IPS DF 6.9 (cell line): ENCODE measurements around the gene TAF11L14.

ENCODE experiments used
- DNase-seq: peaks from one replicate; pipeline ENCODE4 v3.0.0-alpha.2; 2013; ENCODE audit warnings: low read depth, low spot score
- H3K27ac ChIP-seq: one replicate; pipeline ENCODE4 v1.5.1; 2013; ENCODE audit warnings: low read length, control low read depth
- H3K27me3 ChIP-seq: 2 replicates; pipeline ENCODE4 v1.6.1; 2013; ENCODE audit warnings: mild to moderate bottlenecking, low read length; ENCODE audit not compliant: control insufficient read depth, insufficient read depth
- H3K36me3 ChIP-seq: 2 replicates; pipeline ENCODE4 v1.6.1; 2013; ENCODE audit warnings: low read length; ENCODE audit not compliant: control insufficient read depth, insufficient read depth
- H3K4me1 ChIP-seq: 2 replicates; pipeline ENCODE4 v1.6.1; 2013; ENCODE audit warnings: low read length; ENCODE audit not compliant: control insufficient read depth, insufficient read depth
- H3K4me3 ChIP-seq: 2 replicates; pipeline ENCODE4 v1.5.1; 2013; ENCODE audit warnings: mild to moderate bottlenecking, low read length
- H3K9me3 ChIP-seq: 2 replicates; pipeline ENCODE4 v1.6.1; 2013; ENCODE audit warnings: low read length, inconsistent platforms; ENCODE audit not compliant: control insufficient read depth, insufficient read depth
- WGBS: extraction: QIAGEN DNeasy Blood & Tissue Kit; methylation state at CpG from one replicate; pipeline ENCODE4 v1.1.7; 2013; ENCODE audit warnings: mixed read lengths, missing lambda C conversion rate; ENCODE audit not compliant: insufficient read length, insufficient coverage; 5-methylcytosine and 5-hydroxymethylcytosine counted together

Gene TAF11L14

GRCh38 chr5:17679597-17680203, 45.4 kb downstream of the TAF11L14 start:
- Histone ChIP-seq H3K9me3 (no peaks in the 10 kb centered on the region), H3K4me3 (no peak overlapping the region), H3K27me3 (no peaks in the 10 kb centered on the region), H3K27ac (no peak overlapping the region), H3K4me1 (no peaks in the 10 kb centered on the region), H3K36me3 (no peaks in the 10 kb centered on the region)
- no CpG with 5 or more reads among the region's 8 CpGs for WGBS
- DNase-seq: no peak

- Histone ChIP-seq H3K27me3 (no peaks in the 10 kb centered on the region), H3K4me1 (no peaks in the 10 kb centered on the region), H3K4me3 (no peak overlapping the region), H3K27ac (no peak overlapping the region), H3K36me3 (no peaks in the 10 kb centered on the region), H3K9me3 (no peaks in the 10 kb centered on the region)
- no peak for DNase-seq
- WGBS: no CpG with 5 or more reads among the region's 2 CpGs
Measured at GRCh38 chr5:17680737-17681136, 46.5 kb downstream of the TAF11L14 start.
